Measurements from ENCODE around the gene PRR22. TPM values are rescaled to one million over a fixed set of nuclear protein-coding genes. Genes with fewer than 3 reads are reported as not detected.

Gene PRR22
- total RNA-seq, 1 experiment from 2014 or later, result 8.1 TPM

DNA sequence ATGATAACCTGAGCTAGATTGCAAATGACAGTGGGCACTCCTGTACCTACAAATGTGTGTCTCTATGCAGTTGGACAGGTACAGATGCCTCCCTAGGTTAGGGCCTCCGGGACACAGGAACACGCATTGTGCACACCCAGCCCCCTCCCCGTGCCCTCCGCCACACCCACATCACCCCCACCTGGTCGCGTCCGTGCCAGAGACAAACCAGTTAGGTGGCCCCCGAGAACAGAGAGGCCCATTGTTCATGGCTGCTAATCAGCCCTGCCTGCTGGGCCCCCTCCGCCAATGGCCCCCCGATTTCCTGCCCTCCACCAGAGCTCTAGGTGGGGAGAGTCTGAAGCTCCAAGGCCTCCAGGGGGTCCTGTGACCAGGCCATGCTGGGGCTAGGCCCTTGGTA lies 34.0 kb upstream of the PRR22 start:
- no peaks in the 10 kb centered on the region for H3K4me1 Mint-ChIP-seq
- Histone ChIP-seq H2BK12ac (ENCODE audit: insufficient read length, low read depth, low read length) (no peak overlapping the region), H2BK5ac (ENCODE audit: insufficient read length, low read length) (no peak overlapping the region), H3K4ac (ENCODE audit: low read depth, low read length) (no peak overlapping the region), H3K56ac (ENCODE audit: insufficient read length, low read depth, low read length) (no peak overlapping the region), H2BK120ac (ENCODE audit: low read depth, low read length, poor library complexity, severe bottlenecking) (no peak overlapping the region), H3K79me2 (ENCODE audit: insufficient read depth, low read length) (no peaks in the 10 kb centered on the region), H4K20me1 (ENCODE audit: control insufficient read depth, insufficient read depth, insufficient read length) (no peaks in the 10 kb centered on the region), H3K23me2 (ENCODE audit: insufficient read length, low read depth, low read length, poor library complexity, severe bottlenecking) (no peaks in the 10 kb centered on the region), H2BK15ac (ENCODE audit: low read depth, low read length) (no peak overlapping the region), H3K4me1 (ENCODE audit: insufficient read depth, low read length) (no peaks in the 10 kb centered on the region), H3K18ac (ENCODE audit: insufficient read length, low read depth, low read length) (no peak overlapping the region), H3K14ac (ENCODE audit: insufficient read depth, low read length) (no peak overlapping the region), H4K5ac (ENCODE audit: insufficient read length, low read depth, low read length) (no peak overlapping the region), H3K9ac (ENCODE audit: extremely low read depth, insufficient read length, low read length) (no peak overlapping the region), H4K91ac (ENCODE audit: insufficient read length, low read depth, low read length) (no peak overlapping the region), H3K23ac (ENCODE audit: insufficient read length, low read depth, low read length) (no peak overlapping the region), H3K27me3 (ENCODE audit: insufficient read depth, low read length) (no peaks in the 10 kb centered on the region), H3K27ac (ENCODE audit: insufficient read length, low read depth, low read length) (no peak overlapping the region), H4K8ac (replicated peaks; ENCODE audit: insufficient read length, low read depth, low read length) (no peak overlapping the region), H2AK5ac (ENCODE audit: insufficient read length, low read length) (no peak overlapping the region), H3K9me3 (ENCODE audit: control insufficient read depth, low read depth, low read length) (no peaks in the 10 kb centered on the region), H3T11ph (ENCODE audit: low read length) (no peak overlapping the region), H3K79me1 (ENCODE audit: insufficient read depth, low read depth, low read length, poor library complexity, severe bottlenecking) (no peaks in the 10 kb centered on the region), H3K4me2 (ENCODE audit: insufficient read depth, insufficient read length, low read length) (no peak overlapping the region), H2BK20ac (ENCODE audit: low read depth, low read length, poor library complexity, severe bottlenecking) (no peak overlapping the region), H2AFZ (ENCODE audit: low read length) (no peak overlapping the region)
- no peak for DNase-seq
- H3K4me3 Mint-ChIP-seq, result no peak overlapping the region
- peaks cover 0 to 1% of the 10 kb centered on the region in 2 experiments; a peak in 1 of 5 replicates for H3K9me3 Mint-ChIP-seq
- TF ChIP-seq, protein P1, sequence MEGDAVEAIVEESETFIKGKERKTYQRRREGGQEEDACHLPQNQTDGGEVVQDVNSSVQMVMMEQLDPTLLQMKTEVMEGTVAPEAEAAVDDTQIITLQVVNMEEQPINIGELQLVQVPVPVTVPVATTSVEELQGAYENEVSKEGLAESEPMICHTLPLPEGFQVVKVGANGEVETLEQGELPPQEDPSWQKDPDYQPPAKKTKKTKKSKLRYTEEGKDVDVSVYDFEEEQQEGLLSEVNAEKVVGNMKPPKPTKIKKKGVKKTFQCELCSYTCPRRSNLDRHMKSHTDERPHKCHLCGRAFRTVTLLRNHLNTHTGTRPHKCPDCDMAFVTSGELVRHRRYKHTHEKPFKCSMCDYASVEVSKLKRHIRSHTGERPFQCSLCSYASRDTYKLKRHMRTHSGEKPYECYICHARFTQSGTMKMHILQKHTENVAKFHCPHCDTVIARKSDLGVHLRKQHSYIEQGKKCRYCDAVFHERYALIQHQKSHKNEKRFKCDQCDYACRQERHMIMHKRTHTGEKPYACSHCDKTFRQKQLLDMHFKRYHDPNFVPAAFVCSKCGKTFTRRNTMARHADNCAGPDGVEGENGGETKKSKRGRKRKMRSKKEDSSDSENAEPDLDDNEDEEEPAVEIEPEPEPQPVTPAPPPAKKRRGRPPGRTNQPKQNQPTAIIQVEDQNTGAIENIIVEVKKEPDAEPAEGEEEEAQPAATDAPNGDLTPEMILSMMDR (conservative IDR thresholded peaks at IDR 0.05), result no peak
- H3K36me3 Mint-ChIP-seq (ENCODE audit: insufficient read depth in 1 of 3, low read depth in 3 of 3), result no peaks in the 10 kb centered on the region
- WGBS (ENCODE audit: extremely low coverage, insufficient read length, low lambda C conversion rate), result no CpG with 5 or more reads among the region's 10 CpGs
- peaks cover 34% of the 10 kb centered on the region for H3K27me3 Mint-ChIP-seq (ENCODE audit: low read depth)
- H3K27ac Mint-ChIP-seq, result no peak overlapping the region

Data from H9 (cell line).